Measurements from ENCODE around the gene UVRAG. TPM values are rescaled to one million over a fixed set of nuclear protein-coding genes. Genes with fewer than 3 reads are reported as not detected.

The UVRAG gene
- total RNA-seq, 2 donors from 2014 or later, result 12.8 to 13.7 TPM

DNA sequence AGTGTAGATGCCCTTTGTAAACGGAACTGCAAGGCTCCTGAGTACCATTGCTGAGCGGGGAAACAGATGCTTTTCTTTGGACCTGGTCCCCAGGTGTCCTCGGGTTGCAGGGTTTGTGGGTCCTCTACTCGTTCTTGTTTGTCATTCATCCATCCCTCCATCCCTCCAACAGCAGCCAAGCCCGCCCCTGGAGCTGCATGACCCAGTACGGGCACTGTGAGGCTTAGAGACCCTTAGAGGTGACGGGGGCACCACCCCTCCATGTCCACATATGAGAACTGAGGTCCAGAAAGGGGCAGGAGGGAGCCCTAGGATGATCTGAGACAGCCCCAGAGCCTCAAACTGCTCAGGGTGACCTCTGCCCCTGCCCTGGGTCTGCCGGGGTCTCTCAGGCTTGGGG is 345.8 kb downstream of the UVRAG start:
- TF ChIP-seq, protein P1, sequence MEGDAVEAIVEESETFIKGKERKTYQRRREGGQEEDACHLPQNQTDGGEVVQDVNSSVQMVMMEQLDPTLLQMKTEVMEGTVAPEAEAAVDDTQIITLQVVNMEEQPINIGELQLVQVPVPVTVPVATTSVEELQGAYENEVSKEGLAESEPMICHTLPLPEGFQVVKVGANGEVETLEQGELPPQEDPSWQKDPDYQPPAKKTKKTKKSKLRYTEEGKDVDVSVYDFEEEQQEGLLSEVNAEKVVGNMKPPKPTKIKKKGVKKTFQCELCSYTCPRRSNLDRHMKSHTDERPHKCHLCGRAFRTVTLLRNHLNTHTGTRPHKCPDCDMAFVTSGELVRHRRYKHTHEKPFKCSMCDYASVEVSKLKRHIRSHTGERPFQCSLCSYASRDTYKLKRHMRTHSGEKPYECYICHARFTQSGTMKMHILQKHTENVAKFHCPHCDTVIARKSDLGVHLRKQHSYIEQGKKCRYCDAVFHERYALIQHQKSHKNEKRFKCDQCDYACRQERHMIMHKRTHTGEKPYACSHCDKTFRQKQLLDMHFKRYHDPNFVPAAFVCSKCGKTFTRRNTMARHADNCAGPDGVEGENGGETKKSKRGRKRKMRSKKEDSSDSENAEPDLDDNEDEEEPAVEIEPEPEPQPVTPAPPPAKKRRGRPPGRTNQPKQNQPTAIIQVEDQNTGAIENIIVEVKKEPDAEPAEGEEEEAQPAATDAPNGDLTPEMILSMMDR (IDR thresholded peaks at IDR 0.05), result no peak
- Histone ChIP-seq H3K9ac (ENCODE audit: low read depth in 2 of 2, low read length in 2 of 2) (no peak overlapping the region), H3K27ac (no peak overlapping the region), H3K9me3 (no peaks in the 10 kb centered on the region), H3K4me1 (no peaks in the 10 kb centered on the region), H3K4me3 (no peak overlapping the region), H3K36me3 (no peaks in the 10 kb centered on the region), H3K27me3 (no peaks in the 10 kb centered on the region)
- intact Hi-C loops (cut with DNase I), result no loop called here
- DNase-seq, result no peak

DNA sequence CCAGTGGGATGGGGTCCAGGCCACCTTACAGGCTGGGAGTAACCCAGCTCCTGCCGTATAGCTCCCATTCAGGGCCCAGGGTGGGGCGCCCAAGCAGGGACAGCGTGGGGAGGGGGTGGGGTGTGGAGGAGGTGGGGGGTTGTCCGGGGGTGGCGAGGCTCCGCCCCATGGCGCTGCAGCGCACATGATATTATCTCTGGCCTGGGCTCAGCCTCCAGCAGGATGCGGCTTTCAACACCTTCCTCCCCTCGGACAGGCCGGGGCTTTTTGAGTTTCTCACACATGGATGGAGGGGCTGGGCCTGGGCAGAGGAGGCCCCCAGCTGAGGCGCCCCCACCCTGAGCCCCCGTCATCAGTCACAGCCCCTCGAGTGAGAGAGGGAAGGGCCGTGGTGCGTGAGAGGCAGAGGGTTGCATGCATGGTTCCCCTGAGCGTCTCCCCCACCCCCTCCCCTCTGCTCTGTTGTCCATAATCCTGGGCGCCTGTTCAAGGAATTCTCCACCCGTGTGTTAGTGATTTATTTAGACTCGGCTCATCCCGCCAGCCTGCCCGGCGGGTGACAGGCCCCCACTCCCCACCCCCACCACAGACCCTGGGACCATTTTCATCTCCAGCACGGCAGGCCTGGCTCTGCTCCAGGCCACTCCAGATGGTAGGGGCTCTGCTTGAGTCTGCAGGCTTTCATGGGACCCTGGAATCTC is 346.4 kb downstream of the UVRAG start:
- TF ChIP-seq, protein P1 (IDR thresholded peaks at IDR 0.05), result no peak
- Histone ChIP-seq H3K4me1 (no peaks in the 10 kb centered on the region), H3K4me3 (no peak overlapping the region), H3K9ac (ENCODE audit: low read depth in 2 of 2, low read length in 2 of 2) (no peak overlapping the region), H3K27ac (no peak overlapping the region), H3K27me3 (no peaks in the 10 kb centered on the region), H3K9me3 (no peaks in the 10 kb centered on the region), H3K36me3 (no peaks in the 10 kb centered on the region)
- intact Hi-C loops (cut with DNase I), result no loop called here
- no peak for DNase-seq

DNA sequence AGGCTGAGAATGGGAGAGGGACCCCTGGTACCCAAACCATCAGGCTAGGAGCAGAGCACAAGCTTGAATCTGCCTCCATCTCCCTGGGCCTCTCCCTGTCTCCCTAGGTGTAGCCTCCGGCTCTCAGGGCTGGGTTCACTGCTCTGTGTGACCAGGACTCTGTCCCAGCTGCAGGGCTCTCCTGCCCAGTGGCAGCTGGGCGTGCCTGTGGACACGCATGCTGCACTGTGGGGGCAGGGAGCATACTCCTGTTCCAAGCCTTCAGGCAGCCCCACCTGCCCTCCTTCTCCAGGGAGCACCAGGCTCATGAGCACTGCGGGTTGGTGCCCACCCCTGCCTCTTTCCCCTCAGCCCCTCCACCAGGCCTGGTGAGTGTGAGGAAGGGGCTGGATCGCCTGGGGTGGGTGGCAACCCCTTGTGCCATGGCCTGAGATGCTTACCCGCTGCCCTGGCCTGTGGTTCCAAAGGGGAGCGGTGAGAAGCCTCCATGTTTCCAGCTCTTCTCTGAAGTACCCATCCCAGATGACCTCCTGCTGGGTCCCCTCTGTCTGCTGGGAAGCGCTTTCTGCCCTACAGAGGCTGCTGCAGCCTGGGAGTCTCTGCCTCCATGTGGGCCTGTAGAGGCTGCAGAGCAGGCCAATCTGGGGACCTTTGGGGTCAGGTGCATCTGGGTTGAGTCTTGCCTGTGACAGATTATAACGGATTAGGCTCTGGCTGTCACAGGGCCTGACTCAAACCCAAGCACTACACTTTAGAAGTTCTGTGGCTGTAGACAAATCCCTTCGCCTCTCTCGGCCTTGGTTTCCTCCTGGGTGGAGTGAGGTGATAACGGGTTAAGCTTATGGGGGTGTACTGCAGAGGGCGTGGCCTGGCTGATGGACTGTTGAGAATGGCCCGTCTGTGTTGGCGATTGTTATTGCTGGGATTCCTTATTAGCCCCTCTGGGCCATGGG is 347.6 kb downstream of the UVRAG start:
- TF ChIP-seq, protein P1 (IDR thresholded peaks at IDR 0.05), result no peak
- no peak for DNase-seq
- intact Hi-C loops (cut with DNase I), result no loop called here
- H3K4me1 ChIP-seq, result no peaks in the 10 kb centered on the region
- no peaks in the 10 kb centered on the region for H3K27me3 ChIP-seq
- H3K9me3 ChIP-seq, result no peaks in the 10 kb centered on the region
- no peak overlapping the region for H3K4me3 ChIP-seq
- no peak overlapping the region for H3K9ac ChIP-seq (ENCODE audit: low read depth in 2 of 2, low read length in 2 of 2)
- no peak overlapping the region for H3K27ac ChIP-seq
- H3K36me3 ChIP-seq, result no peaks in the 10 kb centered on the region

DNA sequence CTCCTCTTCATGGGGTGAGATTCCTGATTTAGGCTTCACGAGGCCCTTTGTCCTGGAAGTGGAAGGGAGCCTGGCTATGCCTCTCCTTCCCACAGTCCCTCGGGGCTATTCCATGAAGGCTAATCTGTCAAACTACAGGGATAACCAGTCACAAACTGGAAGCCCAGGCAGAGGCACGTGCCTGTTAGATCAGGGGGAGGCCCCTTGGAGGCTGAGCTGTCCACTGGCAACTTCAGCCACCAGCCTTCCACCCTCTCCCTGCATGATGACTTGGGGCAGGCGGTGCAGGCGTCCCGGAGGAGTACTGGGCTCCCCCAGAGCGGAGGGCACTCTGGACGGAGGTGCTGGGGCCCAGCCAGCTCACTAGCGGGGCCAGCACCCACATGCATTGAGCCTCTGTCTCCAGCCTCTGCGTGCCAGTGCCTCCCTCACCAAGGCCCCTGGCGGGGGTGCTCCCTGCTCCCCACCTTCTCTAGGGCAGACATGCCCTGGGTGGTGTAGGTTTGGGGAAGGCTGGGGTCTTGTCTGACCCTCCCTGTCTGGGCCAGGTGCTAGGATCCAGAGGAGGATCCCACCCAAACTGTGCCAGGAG is 348.4 kb downstream of the UVRAG start:
- no peaks in the 10 kb centered on the region for H3K36me3 ChIP-seq
- DNase-seq, result no peak
- no peak overlapping the region for H3K4me3 ChIP-seq
- TF ChIP-seq, protein P1 (IDR thresholded peaks at IDR 0.05), result no peak
- no peaks in the 10 kb centered on the region for H3K4me1 ChIP-seq
- H3K27ac ChIP-seq, result no peak overlapping the region
- intact Hi-C loops (cut with DNase I), result no loop called here
- H3K9ac ChIP-seq (ENCODE audit: low read depth in 2 of 2, low read length in 2 of 2), result no peak overlapping the region
- H3K27me3 ChIP-seq, result no peaks in the 10 kb centered on the region
- H3K9me3 ChIP-seq, result no peaks in the 10 kb centered on the region

DNA sequence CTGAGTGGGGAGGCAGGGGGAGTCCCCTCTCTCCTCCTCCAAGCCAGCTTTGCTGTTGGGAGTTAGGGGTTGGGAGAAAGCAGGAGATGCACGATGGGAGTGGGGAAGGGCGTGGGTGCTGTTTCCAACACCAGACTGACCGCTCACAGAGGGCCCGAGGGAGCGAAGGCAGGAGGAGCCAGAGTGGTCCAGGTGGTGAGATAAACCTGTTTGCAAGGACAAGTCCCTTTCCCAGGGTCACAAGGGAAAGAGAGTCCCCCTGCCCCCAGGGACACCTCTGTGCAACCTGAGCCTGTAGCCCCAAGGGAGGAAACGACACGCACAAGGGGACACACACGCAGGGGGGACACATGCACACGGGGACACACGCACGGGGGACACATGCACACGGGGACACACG is 349.1 kb downstream of the UVRAG start:
- H3K4me3 ChIP-seq, result no peak overlapping the region
- no peak overlapping the region for H3K9ac ChIP-seq (ENCODE audit: low read depth in 2 of 2, low read length in 2 of 2)
- no peaks in the 10 kb centered on the region for H3K9me3 ChIP-seq
- DNase-seq, result no peak
- no peak overlapping the region for H3K27ac ChIP-seq
- intact Hi-C loops (cut with DNase I), result no loop called here
- TF ChIP-seq, protein P1 (IDR thresholded peaks at IDR 0.05), result no peak
- no peaks in the 10 kb centered on the region for H3K27me3 ChIP-seq
- H3K36me3 ChIP-seq, result no peaks in the 10 kb centered on the region
- no peaks in the 10 kb centered on the region for H3K4me1 ChIP-seq
